GM08714 (cell line): ENCODE results near the gene PHF5A.

Experiments
- H3K4me3 ChIP-seq: fragments of 200-500 bp; sonication (Bioruptor generic); 2 replicates; pipeline ENCODE4 v1.5.1; 2014; ENCODE audit warnings: mild to moderate bottlenecking, low read length, inconsistent platforms
- ZNF274 ChIP-seq: IDR thresholded peaks from 2 replicates; pipeline ENCODE4 v1.6.1; 2012; ENCODE audit warnings: mild to moderate bottlenecking, low read depth, low read length

The PHF5A gene

GRCh38 chr22:41468381-41469217 is at the start of gene PHF5A, which contains the start of gene ACO2:
TSS of gene PHF5A (minus strand) at chr22:41468692. CDS start at chr22:41468653, 39 bp downstream.
TSS of gene ACO2 (plus strand) at chr22:41469117. CDS start at chr22:41469147, 30 bp downstream.
- TF ChIP-seq ZNF274, result no peak
- peak within 1 kb of the TSS; percentile 77 for H3K4me3 ChIP-seq

- no peak overlapping the region for H3K4me3 ChIP-seq
- TF ChIP-seq ZNF274, result no peak
These were observed 49.5 kb upstream of the PHF5A start for GRCh38 chr22:41518048-41518347.

DNA sequence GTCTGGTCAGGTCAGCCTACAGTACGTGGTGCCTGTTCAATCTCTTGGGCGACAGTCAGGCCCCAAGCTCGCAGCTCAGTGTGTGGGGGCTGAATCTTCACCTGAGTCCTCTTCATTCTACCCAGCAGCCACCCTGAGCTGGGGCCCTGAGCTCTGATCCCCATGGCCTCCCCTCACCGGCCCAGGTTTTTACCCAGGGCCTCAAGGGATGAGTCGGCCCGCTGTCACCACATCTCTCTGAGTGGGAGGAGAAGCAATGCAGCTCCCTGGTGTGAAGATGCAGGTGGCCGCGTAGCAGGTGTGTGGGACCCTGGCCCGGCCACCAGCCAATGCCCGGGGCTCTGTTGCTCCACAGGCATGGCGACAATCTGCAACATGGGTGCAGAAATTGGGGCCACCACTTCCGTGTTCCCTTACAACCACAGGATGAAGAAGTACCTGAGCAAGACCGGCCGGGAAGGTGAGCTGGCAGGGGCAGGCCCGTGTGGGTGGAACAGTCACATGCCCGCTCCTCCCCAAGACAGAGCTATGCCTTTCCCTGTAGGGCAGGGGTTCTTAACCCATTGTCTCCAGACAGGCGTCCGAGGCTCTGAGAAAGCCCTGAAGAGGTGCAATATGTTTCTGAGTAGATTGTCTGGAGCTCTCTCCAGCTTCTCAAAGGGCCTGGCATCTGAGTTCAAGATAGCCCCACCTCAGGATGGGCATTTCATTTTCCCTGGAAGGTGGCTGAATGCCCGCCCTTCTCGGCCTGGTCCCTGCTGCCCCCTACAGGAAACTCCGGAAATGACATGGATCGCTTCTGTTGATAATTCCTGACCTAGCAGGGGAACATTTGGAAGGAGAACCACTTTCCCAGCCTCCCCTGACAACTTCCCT is 48.9 kb upstream of the PHF5A start:
- TF ChIP-seq ZNF274, result no peak
- H3K4me3 ChIP-seq, result no peak overlapping the region

GRCh38 chr22:41516462-41516861 is 48.0 kb upstream of the PHF5A start:
- TF ChIP-seq ZNF274, result no peak
- no peak overlapping the region for H3K4me3 ChIP-seq

DNA sequence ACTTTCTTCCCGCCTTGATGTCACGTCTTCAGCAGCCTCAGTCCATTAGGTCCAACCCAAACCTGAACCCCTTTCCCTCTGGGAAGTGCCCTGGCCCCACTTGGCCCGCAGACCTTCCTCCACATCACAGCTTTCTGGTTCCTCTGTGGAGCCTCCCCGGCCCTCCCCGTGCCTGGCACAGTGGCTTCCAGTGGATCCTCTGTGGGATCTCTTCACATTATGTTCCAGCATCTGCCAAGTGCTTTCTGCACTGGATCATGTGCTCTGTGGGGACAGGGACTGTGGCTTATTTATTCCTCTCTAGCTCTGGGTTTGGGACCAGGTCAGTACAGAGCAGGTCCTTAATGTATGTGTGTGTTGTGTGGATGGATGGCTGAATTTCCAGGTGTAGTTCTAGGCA is 44.9 kb upstream of the PHF5A start:
- TF ChIP-seq ZNF274, result no peak
- H3K4me3 ChIP-seq, result no peak overlapping the region

DNA sequence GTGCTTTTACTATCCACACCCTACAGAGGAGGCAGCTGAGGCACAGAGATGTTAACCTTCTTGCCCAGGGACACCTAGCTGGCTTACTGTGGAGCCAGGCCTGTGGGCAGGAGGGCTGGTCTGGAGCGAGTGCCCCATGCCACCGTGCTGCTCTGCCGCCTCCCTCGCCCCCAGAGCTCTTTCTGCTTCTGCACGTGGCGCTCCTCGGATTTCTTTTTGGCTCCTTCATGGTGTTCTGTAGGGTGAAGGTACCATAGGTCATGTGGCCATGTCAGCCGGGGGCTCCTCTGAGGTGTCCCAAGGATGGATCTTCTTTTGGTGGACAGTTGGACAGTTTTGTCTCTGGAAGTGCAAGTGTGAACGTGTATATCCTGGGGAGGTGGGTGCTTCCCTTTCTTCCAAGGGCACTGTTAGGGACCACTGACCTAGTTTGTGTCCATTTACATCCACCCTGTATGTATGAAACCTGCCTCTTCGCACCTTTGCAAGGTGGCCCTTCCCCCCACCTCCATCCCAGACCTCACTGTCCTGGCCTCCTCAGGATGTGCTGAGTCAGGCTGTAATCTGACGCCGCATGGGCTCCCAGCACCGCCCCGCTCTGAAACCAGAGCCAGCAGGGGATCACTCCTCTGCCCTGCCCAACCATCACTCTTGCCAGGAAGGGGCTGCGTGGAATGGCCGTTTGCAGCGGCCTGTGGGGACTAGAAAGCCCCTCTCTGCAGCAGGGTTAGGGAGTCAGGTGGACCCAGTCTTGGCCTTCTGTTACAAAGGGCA is 44.1 kb upstream of the PHF5A start:
- TF ChIP-seq ZNF274, result no peak
- no peak overlapping the region for H3K4me3 ChIP-seq

DNA sequence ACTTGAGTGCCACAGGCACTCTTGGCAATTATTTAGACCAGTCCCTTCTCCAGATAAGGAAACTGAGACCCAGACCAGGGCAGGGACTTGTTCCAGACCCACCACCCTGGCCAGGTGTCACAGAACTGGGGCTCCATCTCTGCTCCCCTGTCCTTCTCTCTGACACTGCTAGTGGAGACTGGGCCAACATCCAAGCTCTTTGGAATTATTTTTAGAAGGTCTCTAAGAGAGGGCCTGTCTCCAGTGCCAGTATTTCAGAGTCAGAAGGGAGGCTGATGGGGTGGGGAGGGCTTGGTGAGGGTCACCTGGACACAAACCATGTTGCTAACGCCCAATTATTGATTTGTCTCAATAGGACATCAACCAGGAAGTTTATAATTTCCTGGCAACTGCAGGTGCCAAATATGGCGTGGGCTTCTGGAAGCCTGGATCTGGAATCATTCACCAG is 43.1 kb upstream of the PHF5A start:
- no peak overlapping the region for H3K4me3 ChIP-seq
- no peak for TF ChIP-seq ZNF274

DNA sequence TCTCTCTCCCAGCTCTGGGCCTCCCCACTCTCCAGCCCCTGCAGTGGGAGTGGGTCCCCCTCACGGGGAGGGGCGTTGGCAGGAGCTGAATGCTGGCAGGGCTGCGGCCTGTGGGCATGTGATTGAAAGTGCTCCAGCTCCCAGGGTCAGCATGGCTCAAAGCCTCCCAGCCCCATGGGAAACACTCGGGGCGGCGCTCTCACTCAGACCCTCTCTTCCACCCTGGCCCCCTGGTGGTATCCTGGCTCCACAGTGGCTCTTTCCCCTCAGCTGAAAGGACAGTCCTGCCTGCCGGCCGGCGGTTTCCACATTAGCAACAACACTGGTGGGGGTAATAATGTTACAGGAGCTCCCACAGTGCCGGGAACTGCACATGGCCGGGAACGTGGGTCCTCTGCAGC is 40.3 kb upstream of the PHF5A start:
- H3K4me3 ChIP-seq, result no peak overlapping the region
- no peak for TF ChIP-seq ZNF274

- no peak overlapping the region for H3K4me3 ChIP-seq
These were observed 39.0 kb upstream of the PHF5A start for GRCh38 chr22:41507330-41508063.

DNA sequence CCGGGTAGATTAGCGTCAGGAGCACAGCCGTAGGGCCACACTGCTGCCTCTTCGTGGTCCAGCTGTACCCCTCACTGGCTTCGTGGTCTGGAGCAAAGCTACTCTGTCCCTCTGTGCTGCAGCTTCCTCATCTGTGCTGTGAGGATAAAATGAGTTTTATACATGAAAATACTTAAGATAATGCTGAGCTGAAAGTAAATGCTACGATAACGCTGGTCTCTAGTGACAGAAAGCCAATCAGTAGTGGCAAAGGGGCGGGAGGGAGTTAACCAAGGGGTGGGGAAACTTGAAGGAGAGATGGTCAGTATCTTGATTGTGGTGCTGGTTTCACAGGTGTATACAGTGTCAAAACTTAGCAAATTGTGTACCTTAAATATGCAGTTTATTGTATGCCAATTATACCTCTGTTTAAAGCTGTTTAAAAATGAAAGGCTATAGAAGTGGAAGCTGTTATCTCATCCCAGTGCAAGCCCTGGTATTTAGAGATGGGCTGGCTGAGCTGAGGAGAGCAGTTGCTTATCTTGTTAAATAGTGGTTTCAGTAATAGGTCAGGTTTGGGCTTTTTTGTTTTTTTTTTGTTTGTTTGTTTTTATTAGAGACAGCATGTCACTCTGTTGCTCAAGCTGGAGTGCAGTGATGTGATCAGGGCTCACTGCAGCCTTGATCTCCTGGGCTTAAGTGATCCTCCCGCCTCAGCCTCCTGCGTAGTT is 37.2 kb upstream of the PHF5A start:
- H3K4me3 ChIP-seq, result no peak overlapping the region
- TF ChIP-seq ZNF274, result no peak

More at GRCh38 chr22:41507330-41508063, 39.0 kb upstream of the PHF5A start:
- no peak for TF ChIP-seq ZNF274

- no peak overlapping the region for H3K4me3 ChIP-seq
- TF ChIP-seq ZNF274, result no peak
These were observed 36.3 kb upstream of the PHF5A start for GRCh38 chr22:41504816-41505215.

GRCh38 chr22:41504397-41504796 is 35.9 kb upstream of the PHF5A start:
- H3K4me3 ChIP-seq, result no peak overlapping the region
- no peak for TF ChIP-seq ZNF274

- no peak overlapping the region for H3K4me3 ChIP-seq
- no peak for TF ChIP-seq ZNF274
These were observed 32.7 kb upstream of the PHF5A start for GRCh38 chr22:41501209-41501608.
